ENCODE results near the gene ARHGAP40. TPM values are rescaled to one million over a fixed set of nuclear protein-coding genes. Genes with fewer than 3 reads are reported as not detected.
A peak's percentile ranks its signal among the peaks of the same experiment; 100 is the strongest.

The ARHGAP40 gene
- total and polyA plus RNA-seq, 2 of the 13 experiments (the other 11 are each of a cell fraction or from before 2014, with no cell fraction given) = 0.75 to 2.1 TPM

GRCh38 chr20:38676576-38676975, 75.0 kb downstream of the ARHGAP40 start:
- DNase-seq (ENCODE audit: low spot score) (no peak), FAIRE-seq (no peak), ATAC-seq (no peak)
- Histone ChIP-seq H3K4me3 (replicated peaks in 1 of 3; ENCODE audit: insufficient read depth in 1 of 3, low read depth in 2 of 3, low read length in 3 of 3) (no peak overlapping the region), H3K4me1 (ENCODE audit: insufficient read depth, low read length) (no peaks in the 10 kb centered on the region), H4K20me1 (ENCODE audit: insufficient read depth, low read length) (no peaks in the 10 kb centered on the region), H3K9me3 (ENCODE audit: low read length) (no peaks in the 10 kb centered on the region), H3K9ac (ENCODE audit: insufficient read depth, low read depth, low read length) (no peak overlapping the region), H2AFZ (ENCODE audit: low read length) (no peak overlapping the region), H3K79me2 (ENCODE audit: insufficient read depth, low read length) (no peaks in the 10 kb centered on the region), H3K27me3 (ENCODE audit: control insufficient read depth in 1 of 2, insufficient read depth in 2 of 2, low read length in 2 of 2) (peaks cover 2 to 14% of the 10 kb centered on the region in 2 experiments; a peak in 3 of 5 replicates), H3K36me3 (replicated peaks in 1 of 2; ENCODE audit: control insufficient read depth in 1 of 2, insufficient read depth in 2 of 2, low read length in 2 of 2) (no peaks in the 10 kb centered on the region), H3K27ac (ENCODE audit: extremely low read length, insufficient read depth, low read length) (no peak overlapping the region), H3K4me2 (ENCODE audit: low read depth, low read length) (no peak overlapping the region)
- intact Hi-C loops (cut with micrococcal nuclease; ENCODE audit: unreplicated experiment) = no loop called here
- ChIA-PET POLR2A (no interaction called here), CTCF (ENCODE audit: low intra/inter-chr PET ratio, low total read pairs) (no interaction called here)
- no TSS peak for BruUV-seq (replicated peaks)
- TF ChIP-seq SNAPC2 (CRISPR knock-in tag; IDR thresholded peaks at IDR 0.05) = no peak
- TF ChIP-seq ZNF629 (CRISPR knock-in tag; conservative IDR thresholded peaks at IDR 0.05) = peak; percentile 66
- WGBS (ENCODE audit: low lambda C conversion rate) = 55% methylated on average over 5 of the region's 5 CpGs
- in situ Hi-C loops (cut with HindIII; ENCODE audit: extremely low pct_ligation_motif_present, low pct_unique_long_range_greater_than_20kb) = no loop called here

GRCh38 chr20:38680500-38681306, 79.1 kb downstream of the ARHGAP40 start:
- no peak overlapping the region for H3K27ac ChIP-seq (ENCODE audit: extremely low read length, insufficient read depth, low read length)
- no peaks in the 10 kb centered on the region for H3K4me1 ChIP-seq (ENCODE audit: insufficient read depth, low read length)
- FAIRE-seq (no peak), ATAC-seq (peak; percentile 88), DNase-seq (ENCODE audit: low spot score) (peak; percentile 45)
- POLR2A ChIA-PET = no interaction called here
- H3K9ac ChIP-seq (ENCODE audit: insufficient read depth, low read depth, low read length) = no peak overlapping the region
- no peaks in the 10 kb centered on the region for H3K79me2 ChIP-seq (ENCODE audit: insufficient read depth, low read length)
- H2AFZ ChIP-seq (ENCODE audit: low read length) = no peak overlapping the region
- no peaks in the 10 kb centered on the region for H3K36me3 ChIP-seq (replicated peaks in 1 of 2; ENCODE audit: control insufficient read depth in 1 of 2, insufficient read depth in 2 of 2, low read length in 2 of 2)
- no TSS peak for BruUV-seq (replicated peaks)
- 12% methylated on average over 9 of the region's 9 CpGs for WGBS (ENCODE audit: low lambda C conversion rate)
- H4K20me1 ChIP-seq (ENCODE audit: insufficient read depth, low read length) = no peaks in the 10 kb centered on the region
- H3K4me3 ChIP-seq (replicated peaks in 1 of 3; ENCODE audit: insufficient read depth in 1 of 3, low read depth in 2 of 3, low read length in 3 of 3) = no peak overlapping the region
- no peaks in the 10 kb centered on the region for H3K9me3 ChIP-seq (ENCODE audit: low read length)
- in situ Hi-C loops (cut with HindIII; ENCODE audit: extremely low pct_ligation_motif_present, low pct_unique_long_range_greater_than_20kb) (no loop called here), intact Hi-C loops (cut with micrococcal nuclease; ENCODE audit: unreplicated experiment) (loop anchor here (1.0 kb wide), 1 partner anchor 31 kb away; no protein-coding TSS in a partner anchor)
- CTCF ChIA-PET (ENCODE audit: low intra/inter-chr PET ratio, low total read pairs) = no interaction called here
- no peak overlapping the region for H3K4me2 ChIP-seq (ENCODE audit: low read depth, low read length)
- H3K27me3 ChIP-seq (ENCODE audit: control insufficient read depth in 1 of 2, insufficient read depth in 2 of 2, low read length in 2 of 2) = no peaks in the 10 kb centered on the region
- TF ChIP-seq GPBP1L1 (CRISPR knock-in tag; IDR thresholded peaks at IDR 0.05) (no peak), ZNF615 (CRISPR knock-in tag; IDR thresholded peaks at IDR 0.05; ENCODE audit: borderline replicate concordance) (no peak), PCBP2 (optimal IDR thresholded peaks at IDR 0.05; ENCODE audit: low read depth, low read length, poor library complexity, severe bottlenecking) (no peak), HDAC1 (CRISPR knock-in tag; IDR thresholded peaks at IDR 0.05) (no peak), HNRNPUL1 (IDR thresholded peaks at IDR 0.05; ENCODE audit: low read depth, low read length) (no peak), ZNF782 (CRISPR knock-in tag; IDR thresholded peaks at IDR 0.05; ENCODE audit: borderline replicate concordance) (no peak), RORA (CRISPR knock-in tag; IDR thresholded peaks at IDR 0.05) (no peak), ZNF275 (CRISPR knock-in tag; IDR thresholded peaks at IDR 0.05; ENCODE audit: borderline replicate concordance) (no peak), ZNF780A (CRISPR knock-in tag; IDR thresholded peaks at IDR 0.05) (no peak), MAZ (IDR thresholded peaks at IDR 0.05; ENCODE audit: borderline replicate concordance, low read depth, low read length) (no peak), MAZ (CRISPR knock-in tag; IDR thresholded peaks at IDR 0.05; ENCODE audit: low read depth) (no peak)
